Natural killer cell (primary cell): Measurements from ENCODE around the gene PDGFC. TPM values are rescaled to one million over a fixed set of nuclear protein-coding genes. Genes with fewer than 3 reads are reported as not detected.

Source experiments
- ATAC-seq, 3 donors: fragments of 150-1000 bp in 2 of 3; fragments of 200-7000 bp in 1 of 3; cut with Tn5 transposase; 1 replicate in 1 of 3; 2 replicates in 2 of 3; pipeline ENCODE4 v1.10.0; 2021; ENCODE audit warnings: mild to moderate bottlenecking in 2 of 3, moderate library complexity in 2 of 3
- DNase-seq, 2 donors: peaks; one replicate each; pipeline versions ENCODE4 v3.0.0 to v3.0.0-alpha.2; 2013 to 2021; ENCODE audit warnings: mixed read lengths in 1 of 2
- H3K27ac ChIP-seq: one replicate; pipeline ENCODE4 v1.5.1; 2013; ENCODE audit warnings: mild to moderate bottlenecking, low read length
- H3K27me3 ChIP-seq: one replicate; pipeline ENCODE4 v1.6.1; 2013; ENCODE audit warnings: low read length; ENCODE audit not compliant: control insufficient read depth, insufficient read depth
- H3K36me3 ChIP-seq: one replicate; pipeline ENCODE4 v1.6.1; 2013; ENCODE audit warnings: low read length; ENCODE audit not compliant: control insufficient read depth, insufficient read depth
- H3K4me1 ChIP-seq: one replicate; pipeline ENCODE4 v1.6.1; 2013; ENCODE audit warnings: low read length; ENCODE audit not compliant: control insufficient read depth, insufficient read depth
- H3K4me3 ChIP-seq: one replicate; pipeline ENCODE4 v1.5.1; 2013; ENCODE audit warnings: low read length
- H3K9me3 ChIP-seq: one replicate; pipeline ENCODE4 v1.6.1; 2013; ENCODE audit warnings: low read length; ENCODE audit not compliant: control insufficient read depth, insufficient read depth
- H3K27ac Mint-ChIP-seq, 2 donors: one replicate each; pipeline ENCODE4 v1.8.0; 2022; ENCODE audit warnings: mild to moderate bottlenecking in 2 of 2, mixed read lengths in 2 of 2, moderate library complexity in 1 of 2
- H3K27me3 Mint-ChIP-seq, 2 donors: one replicate each; pipeline ENCODE4 v1.8.0; 2022; ENCODE audit warnings: low read depth in 2 of 2, mixed read lengths in 2 of 2
- H3K36me3 Mint-ChIP-seq: one replicate; pipeline ENCODE4 v1.8.0; 2022; ENCODE audit warnings: mixed read lengths
- H3K4me1 Mint-ChIP-seq, 2 donors: one replicate each; pipeline ENCODE4 v1.8.0; 2022; ENCODE audit warnings: mixed read lengths in 2 of 2
- H3K4me3 Mint-ChIP-seq: one replicate; pipeline ENCODE4 v1.8.0; 2022; ENCODE audit warnings: mild to moderate bottlenecking, moderate library complexity, mixed read lengths
- H3K9me3 Mint-ChIP-seq, 2 donors: one replicate each; pipeline ENCODE4 v1.8.0; 2022; ENCODE audit warnings: mixed read lengths in 2 of 2
- WGBS: methylation state at CpG from one replicate; pipeline ENCODE4 v1.1.7; 2013; ENCODE audit warnings: missing lambda C conversion rate; ENCODE audit not compliant: insufficient coverage; 5-methylcytosine and 5-hydroxymethylcytosine counted together
- intact Hi-C: fragments of 100-400 bp; cut with micrococcal nuclease; formaldehyde crosslinking; loops from one replicate; pipeline ENCODE4 v1.14.2; 2022
- total RNA-seq, 4 donors: library from RNA; stranded (reverse); fragments of 120-200 nt in 1 of 4; gene quantifications; one replicate each; pipeline versions ENCODE4 v1.2.3 to v1.2.4, GENCODE V29; 2013 to 2022
- TF ChIP-seq, protein P1 (sequence below): fragments of 200-600 bp; IDR thresholded peaks from one replicate; pipeline ENCODE4 v1.8.0; 2022; ENCODE audit warnings: antibody characterized with exemption

Gene PDGFC
- total RNA-seq, 3 donors from 2014 or later (not counting 1 experiment from before 2014, with no cell fraction given) = 0.72 to 1.6 (median 0.90) TPM

DNA sequence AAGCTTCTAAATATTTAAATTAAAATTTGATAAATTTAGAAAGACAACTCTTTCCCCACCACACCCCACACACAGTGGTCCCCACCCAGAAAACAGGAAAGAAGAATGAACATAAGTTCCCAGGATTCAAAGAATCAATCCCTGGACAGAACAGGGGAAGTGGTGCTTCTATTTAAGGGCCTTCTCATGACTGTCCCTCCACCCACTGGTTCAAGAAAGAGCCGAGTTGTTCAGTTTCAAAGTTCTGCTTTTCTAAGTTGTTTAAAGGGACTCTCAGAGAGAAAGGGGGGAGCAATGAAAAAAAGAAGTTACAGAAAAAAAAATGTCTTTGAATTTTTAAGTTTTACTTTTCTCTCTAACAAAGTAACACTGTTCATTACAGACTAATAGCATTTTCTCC lies 195.8 kb downstream of the PDGFC start:
- Mint-ChIP-seq H3K27me3 (no peaks in the 10 kb centered on the region), H3K9me3 (peaks cover 5 to 6% of the 10 kb centered on the region in 2 donors), H3K4me1 (no peaks in the 10 kb centered on the region), H3K4me3 (no peak overlapping the region), H3K27ac (no peak overlapping the region), H3K36me3 (no peaks in the 10 kb centered on the region)
- Histone ChIP-seq H3K27ac (no peak overlapping the region), H3K27me3 (no peaks in the 10 kb centered on the region), H3K9me3 (no peaks in the 10 kb centered on the region), H3K4me3 (no peak overlapping the region), H3K36me3 (no peaks in the 10 kb centered on the region), H3K4me1 (no peaks in the 10 kb centered on the region)
- no peak for ATAC-seq
- no peak for DNase-seq
- TF ChIP-seq, protein P1, sequence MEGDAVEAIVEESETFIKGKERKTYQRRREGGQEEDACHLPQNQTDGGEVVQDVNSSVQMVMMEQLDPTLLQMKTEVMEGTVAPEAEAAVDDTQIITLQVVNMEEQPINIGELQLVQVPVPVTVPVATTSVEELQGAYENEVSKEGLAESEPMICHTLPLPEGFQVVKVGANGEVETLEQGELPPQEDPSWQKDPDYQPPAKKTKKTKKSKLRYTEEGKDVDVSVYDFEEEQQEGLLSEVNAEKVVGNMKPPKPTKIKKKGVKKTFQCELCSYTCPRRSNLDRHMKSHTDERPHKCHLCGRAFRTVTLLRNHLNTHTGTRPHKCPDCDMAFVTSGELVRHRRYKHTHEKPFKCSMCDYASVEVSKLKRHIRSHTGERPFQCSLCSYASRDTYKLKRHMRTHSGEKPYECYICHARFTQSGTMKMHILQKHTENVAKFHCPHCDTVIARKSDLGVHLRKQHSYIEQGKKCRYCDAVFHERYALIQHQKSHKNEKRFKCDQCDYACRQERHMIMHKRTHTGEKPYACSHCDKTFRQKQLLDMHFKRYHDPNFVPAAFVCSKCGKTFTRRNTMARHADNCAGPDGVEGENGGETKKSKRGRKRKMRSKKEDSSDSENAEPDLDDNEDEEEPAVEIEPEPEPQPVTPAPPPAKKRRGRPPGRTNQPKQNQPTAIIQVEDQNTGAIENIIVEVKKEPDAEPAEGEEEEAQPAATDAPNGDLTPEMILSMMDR = no peak
- WGBS = no CpG with 5 or more reads among the region's 1 CpG
- intact Hi-C loops = no loop called here

DNA sequence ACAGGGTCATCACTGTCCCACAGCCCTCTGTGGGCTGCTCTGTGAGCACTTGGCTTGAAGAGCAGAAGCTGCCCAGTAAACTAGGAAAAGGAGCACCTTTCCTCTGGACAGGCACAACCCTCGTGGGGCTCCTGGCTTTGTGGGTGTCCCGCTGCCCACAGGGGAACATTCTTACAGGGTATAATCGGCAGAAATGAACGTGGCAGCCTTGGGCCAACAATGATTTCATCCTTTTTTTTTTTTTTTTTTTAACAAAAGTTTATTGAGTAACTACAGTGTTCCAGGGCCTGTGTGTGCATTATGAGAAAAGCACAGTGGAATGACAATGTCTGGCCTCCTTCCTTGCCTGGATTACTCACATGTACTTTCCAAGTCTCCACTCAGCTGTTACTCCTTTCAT lies 197.2 kb downstream of the PDGFC start:
- DNase-seq (no peak), ATAC-seq (no peak)
- H3K4me3 ChIP-seq = no peak overlapping the region
- H3K4me3 Mint-ChIP-seq = no peak overlapping the region
- intact Hi-C loops = no loop called here
- peaks cover 5% of the 10 kb centered on the region in 2 donors for H3K9me3 Mint-ChIP-seq
- TF ChIP-seq, protein P1 = no peak
- no peaks in the 10 kb centered on the region for H3K4me1 ChIP-seq
- no peak overlapping the region for H3K27ac Mint-ChIP-seq
- no peaks in the 10 kb centered on the region for H3K4me1 Mint-ChIP-seq
- no peaks in the 10 kb centered on the region for H3K36me3 Mint-ChIP-seq
- 89% methylated on average over 4 of the region's 4 CpGs for WGBS
- H3K36me3 ChIP-seq = no peaks in the 10 kb centered on the region
- H3K9me3 ChIP-seq = no peaks in the 10 kb centered on the region
- H3K27me3 Mint-ChIP-seq = no peaks in the 10 kb centered on the region
- H3K27me3 ChIP-seq = no peaks in the 10 kb centered on the region
- no peak overlapping the region for H3K27ac ChIP-seq

DNA sequence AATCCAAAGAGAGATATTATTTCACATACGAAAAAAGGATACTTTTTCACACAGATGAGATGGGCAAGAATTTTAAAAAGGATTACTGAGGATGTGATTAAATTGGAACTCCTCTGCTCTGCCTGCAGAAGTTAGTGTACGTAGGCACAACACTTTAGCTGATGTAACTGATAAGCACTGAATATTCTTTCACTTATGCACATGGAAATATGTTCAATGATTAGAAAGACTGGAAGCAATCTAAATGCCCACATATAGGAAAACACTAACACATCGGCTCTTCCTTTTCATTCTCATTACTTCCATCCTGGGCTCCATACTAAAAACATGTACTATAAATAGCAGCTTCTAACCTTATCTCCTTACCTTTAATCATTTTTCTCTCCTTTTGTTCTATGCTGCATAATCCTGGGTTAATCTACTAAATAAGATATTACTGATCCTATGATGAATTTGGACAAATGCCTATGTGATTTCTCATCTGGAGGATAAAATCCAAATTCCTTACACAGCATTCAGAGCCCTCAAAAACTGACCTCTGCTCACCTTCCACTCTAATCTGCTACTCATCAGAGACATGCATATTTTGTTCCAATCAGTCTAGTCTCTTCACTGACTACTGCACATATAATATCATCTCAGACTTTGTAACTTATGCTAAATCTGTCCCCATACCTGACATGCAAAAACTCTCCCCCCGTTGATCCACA lies 197.8 kb downstream of the PDGFC start:
- Histone ChIP-seq H3K4me1 (no peaks in the 10 kb centered on the region), H3K4me3 (no peak overlapping the region), H3K9me3 (no peaks in the 10 kb centered on the region), H3K27me3 (no peaks in the 10 kb centered on the region), H3K27ac (no peak overlapping the region), H3K36me3 (no peaks in the 10 kb centered on the region)
- H3K36me3 Mint-ChIP-seq = no peaks in the 10 kb centered on the region
- H3K27ac Mint-ChIP-seq = no peak overlapping the region
- TF ChIP-seq, protein P1 = no peak
- no peaks in the 10 kb centered on the region for H3K4me1 Mint-ChIP-seq
- ATAC-seq = no peak
- peaks cover 5% of the 10 kb centered on the region in 2 donors for H3K9me3 Mint-ChIP-seq
- intact Hi-C loops = no loop called here
- no peak for DNase-seq
- 80% methylated on average over 3 of the region's 4 CpGs for WGBS
- H3K27me3 Mint-ChIP-seq = no peaks in the 10 kb centered on the region
- H3K4me3 Mint-ChIP-seq = no peak overlapping the region
